Spleen (tissue), 11 donors: ENCODE measurements around the gene EPHB1. TPM values are rescaled to one million over a fixed set of nuclear protein-coding genes. Genes with fewer than 3 reads are reported as not detected.
A peak's percentile ranks its signal among the peaks of the same experiment; 100 is the strongest.

Experiments used
- DNase-seq: peaks from one replicate; pipeline ENCODE4 v3.0.0-alpha.2; 2020
- H3K27ac ChIP-seq, 8 donors: fragments of 200-600 bp; sonication (generic) in 7 of 8; 1 replicate in 4 of 8; 2 replicates in 4 of 8; pipeline versions ENCODE4 v1.5.0 to v1.8.0; 2016 to 2021; ENCODE audit warnings: inconsistent platforms in 4 of 8, mild to moderate bottlenecking in 4 of 8, moderate library complexity in 1 of 8
- H3K27me3 ChIP-seq, 7 donors: fragments of 200-600 bp; sonication (generic) in 6 of 7; replicated peaks in 1 of 7; 1 replicate in 4 of 7; 2 replicates in 3 of 7; pipeline versions ENCODE4 v1.5.0 to v1.8.0; 2016 to 2021; ENCODE audit warnings: inconsistent platforms in 3 of 7, mild to moderate bottlenecking in 1 of 7
- H3K36me3 ChIP-seq, 6 donors: fragments of 200-600 bp; sonication (generic) in 5 of 6; 1 replicate in 4 of 6; 2 replicates in 2 of 6; pipeline versions ENCODE4 v1.5.0 to v1.8.0; 2016 to 2021; ENCODE audit warnings: inconsistent platforms in 2 of 6
- H3K4me1 ChIP-seq, 6 donors: fragments of 200-600 bp; sonication (generic) in 5 of 6; 1 replicate in 3 of 6; 2 replicates in 3 of 6; pipeline versions ENCODE4 v1.5.0 to v1.8.0; 2016 to 2021; ENCODE audit warnings: inconsistent platforms in 3 of 6
- H3K4me3 ChIP-seq, 8 donors: fragments of 200-600 bp; sonication (generic) in 7 of 8; 1 replicate in 4 of 8; 2 replicates in 4 of 8; pipeline versions ENCODE4 v1.5.0 to v1.8.0; 2016 to 2021; ENCODE audit warnings: inconsistent platforms in 4 of 8, mild to moderate bottlenecking in 4 of 8, moderate library complexity in 2 of 8
- H3K9me3 ChIP-seq, 8 donors: fragments of 200-600 bp; sonication (generic) in 7 of 8; 1 replicate in 4 of 8; 2 replicates in 4 of 8; pipeline versions ENCODE4 v1.5.0 to v1.8.0; 2016 to 2021; ENCODE audit warnings: inconsistent platforms in 4 of 8
- CTCF ChIP-seq, 11 experiments: fragments of 200-600 bp in 7 of 11; fragments of 450-650 bp in 4 of 11; sonication (generic) in 4 of 11; IDR thresholded peaks in 8 of 11; conservative IDR thresholded peaks in 3 of 11; 1 replicate in 7 of 11; 2 replicates in 4 of 11; pipeline versions ENCODE4 v1.4.0 to v1.8.0; 2016 to 2021; ENCODE audit warnings: antibody characterized with exemption in 11 of 11, inconsistent platforms in 4 of 11, mild to moderate bottlenecking in 1 of 11
- POLR2A ChIP-seq, 3 donors: fragments of 450-650 bp; IDR thresholded peaks; one replicate each; pipeline ENCODE4 v1.5.1; 2017; ENCODE audit warnings: antibody characterized with exemption in 3 of 3, mild to moderate bottlenecking in 1 of 3
- POLR2AphosphoS5 ChIP-seq, 3 donors: sonication (generic); formaldehyde crosslinking; IDR thresholded peaks; one replicate each; pipeline ENCODE4 v1.5.1; 2017; ENCODE audit warnings: antibody characterized with exemption in 3 of 3
- WGBS, 5 donors: extraction: QIAGEN DNeasy Blood & Tissue Kit in 3 of 5; methylation state at CpG; one replicate each; pipeline versions ENCODE4 v1.1.5 to v1.1.7; 2013 to 2018; 5-methylcytosine and 5-hydroxymethylcytosine counted together
- intact Hi-C: fragments of 100-400 bp; cut with DNase I; formaldehyde crosslinking; loops from one replicate; pipeline ENCODE4 v1.15.0; 2023; ENCODE audit warnings: low total_unique reads
- polyA plus RNA-seq, 3 donors: library from polyadenylated mRNA; stranded (reverse); fragments of 200-250 nt; gene quantifications; one replicate each; pipeline ENCODE4 v1.2.1, GENCODE V29; 2013
- total RNA-seq, 7 donors: library from RNA; depleted of rRNA in 3 of 7; stranded (reverse); fragments of >200 nt in 3 of 7; fragmentation: NEBNext Ultra II Directional in 4 of 7; extraction: Animal tissue kit (Norgen Biotek cat#: 25700) in 4 of 7; gene quantifications; one replicate each; pipeline versions ENCODE4 v1.1.0 to v1.2.1, GENCODE V29; 2016 to 2021
- donor health status: healthy with polysubstance abuse.
- donor health status: DM: no; HTN: no; CAD: no; lungs with moderate emphysema.
- donor health status: DM: no; HTN: no; CAD: no.
- donor health status: Bipolar disorder and iron deficiency.
- donor health status: healthy.
- donor health status: DM: no; HTN: no; CAD: no.
- donor health status: DM: yes; HTN: yes; CAD: no.

EPHB1 gene
- total and polyA plus RNA-seq, 10 donors: 0.20 to 14.0 (median 3.0) TPM

DNA sequence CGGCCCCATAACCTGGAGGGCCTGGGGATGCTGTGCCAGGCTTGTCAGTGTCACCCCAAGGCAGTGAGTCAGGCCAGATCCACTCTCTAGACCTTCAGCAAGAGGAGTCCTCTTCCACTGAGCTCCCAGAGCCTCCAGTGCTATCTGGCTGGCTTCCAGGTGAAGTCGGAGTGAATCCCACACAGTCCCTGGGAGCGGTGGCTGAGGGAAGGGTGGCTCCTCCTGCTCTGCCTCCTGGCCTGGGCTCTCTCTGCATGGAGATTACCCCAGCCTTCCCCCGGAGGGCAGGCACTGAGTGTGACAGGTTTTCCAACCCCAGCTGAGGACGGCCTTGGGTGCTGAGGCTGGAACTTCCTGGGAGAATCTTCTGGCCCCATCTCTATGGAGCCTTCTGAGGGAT, 82.7 kb downstream of the EPHB1 start:
- Histone ChIP-seq H3K9me3 (peaks cover 0 to 5% (median 0%) of the 10 kb centered on the region in 8 donors), H3K36me3 (no peaks in the 10 kb centered on the region), H3K4me1 (no peaks in the 10 kb centered on the region), H3K27me3 (no peaks in the 10 kb centered on the region), H3K4me3 (no peak overlapping the region), H3K27ac (no peak overlapping the region)
- TF ChIP-seq CTCF (IDR thresholded peaks at IDR 0.05 in 8 of 11, conservative IDR thresholded peaks at IDR 0.05 in 3 of 11) (no peak), POLR2A (IDR thresholded peaks at IDR 0.05) (no peak), POLR2AphosphoS5 (IDR thresholded peaks at IDR 0.05) (no peak)
- peak; percentile 53 for DNase-seq
- WGBS, 5 donors: 65 to 89% (median 87%) methylated on average over 5 of the region's 5 CpGs
- intact Hi-C loops: no loop called here

GRCh38 chr3:134879990-134880389, 84.9 kb downstream of the EPHB1 start:
- TF ChIP-seq CTCF (IDR thresholded peaks at IDR 0.05 in 8 of 11, conservative IDR thresholded peaks at IDR 0.05 in 3 of 11) (no peak), POLR2AphosphoS5 (IDR thresholded peaks at IDR 0.05) (no peak), POLR2A (IDR thresholded peaks at IDR 0.05) (no peak)
- Histone ChIP-seq H3K4me3 (no peak overlapping the region), H3K27ac (no peak overlapping the region), H3K36me3 (no peaks in the 10 kb centered on the region), H3K9me3 (no peaks in the 10 kb centered on the region), H3K27me3 (no peaks in the 10 kb centered on the region), H3K4me1 (no peaks in the 10 kb centered on the region)
- intact Hi-C loops: no loop called here
- WGBS, 5 donors: 68 to 84% (median 75%) methylated on average over 1 of the region's 1 CpG
- peak; percentile 27 for DNase-seq

DNA sequence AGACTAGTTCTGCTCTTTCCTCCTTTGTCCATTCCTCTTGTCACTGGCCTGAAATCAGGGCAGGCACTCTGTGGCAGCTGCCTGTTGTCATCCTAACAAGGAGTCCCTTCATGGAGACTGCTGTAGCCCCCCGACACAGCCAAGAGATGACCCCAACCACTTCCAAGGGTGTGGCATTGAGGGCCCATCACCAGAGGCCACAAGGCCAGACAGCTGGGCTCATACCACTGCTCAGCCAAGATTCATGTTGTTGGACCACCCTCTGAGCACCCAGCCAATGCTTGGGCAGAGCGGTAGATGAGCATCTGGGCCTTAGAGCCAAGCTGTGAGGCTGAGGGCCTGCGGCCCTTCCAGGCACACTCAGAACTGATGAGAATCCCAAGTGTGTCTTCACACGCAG, 85.4 kb downstream of the EPHB1 start:
- intact Hi-C loops: no loop called here
- Histone ChIP-seq H3K9me3 (no peaks in the 10 kb centered on the region), H3K36me3 (no peaks in the 10 kb centered on the region), H3K27ac (no peak overlapping the region), H3K4me1 (no peaks in the 10 kb centered on the region), H3K4me3 (no peak overlapping the region), H3K27me3 (no peaks in the 10 kb centered on the region)
- peak; percentile 63 for DNase-seq
- 88 to 94% (median 94%) methylated on average over 4 of the region's 4 CpGs for WGBS, 5 donors
- no peak for TF ChIP-seq POLR2A (IDR thresholded peaks at IDR 0.05)

DNA sequence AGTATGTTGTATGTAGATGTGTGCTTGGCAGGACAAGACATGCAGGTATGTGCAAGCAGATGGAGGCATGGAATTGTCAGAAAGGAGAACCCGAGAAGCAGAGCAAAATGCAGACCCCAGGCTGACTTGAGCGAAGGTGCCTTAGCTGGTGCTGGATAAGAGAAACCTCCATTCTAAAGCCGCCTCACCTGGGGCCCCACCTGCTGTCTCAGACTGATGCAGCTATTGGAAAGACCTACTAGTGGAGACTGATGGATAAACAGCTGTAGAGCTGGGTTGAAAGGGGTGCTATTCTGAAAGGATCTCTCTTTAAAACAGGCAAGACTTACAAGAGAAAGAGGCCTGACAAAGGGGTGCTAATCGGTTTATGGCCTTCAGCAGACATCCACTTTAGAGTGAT, 86.2 kb downstream of the EPHB1 start:
- Histone ChIP-seq H3K27me3 (no peaks in the 10 kb centered on the region), H3K4me3 (no peak overlapping the region), H3K27ac (no peak overlapping the region), H3K36me3 (no peaks in the 10 kb centered on the region), H3K4me1 (no peaks in the 10 kb centered on the region), H3K9me3 (no peaks in the 10 kb centered on the region)
- DNase-seq: peak; percentile 53
- intact Hi-C loops: no loop called here
- TF ChIP-seq POLR2A (IDR thresholded peaks at IDR 0.05): no peak
- WGBS, 5 donors: 82 to 94% (median 86%) methylated on average over 4 of the region's 4 CpGs

DNA sequence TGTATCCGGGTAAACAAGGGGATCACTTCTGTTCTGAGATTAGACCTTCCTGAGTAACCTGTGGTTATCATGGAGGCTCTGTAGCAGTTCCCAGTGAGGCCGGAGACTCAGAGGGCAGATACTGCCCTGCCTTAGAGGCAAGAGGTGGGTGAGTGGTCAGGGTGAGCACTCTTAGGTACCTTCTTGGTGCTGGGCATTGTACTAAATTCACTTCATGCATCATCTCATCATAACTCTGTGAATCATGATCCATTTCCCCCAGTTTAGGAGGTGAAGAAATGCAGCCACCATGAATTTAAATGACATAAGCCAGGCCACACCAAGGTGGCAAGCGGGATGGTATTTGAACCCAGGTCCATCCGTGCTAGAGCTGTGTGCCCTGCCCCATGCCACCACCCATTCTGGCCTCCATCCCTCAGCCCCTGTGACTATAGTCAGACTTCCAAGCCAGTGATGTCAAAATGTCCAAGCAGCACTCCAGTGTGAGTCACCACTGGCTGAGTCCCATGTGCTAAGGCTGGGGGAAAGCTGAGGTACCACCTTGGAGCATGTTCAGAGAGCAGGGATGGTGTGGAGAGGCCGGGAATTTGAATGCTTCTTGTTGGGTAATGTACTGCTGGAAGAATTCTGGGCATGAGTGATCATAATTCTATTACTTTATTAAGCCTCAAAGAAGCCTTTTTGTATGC, 88.8 kb downstream of the EPHB1 start:
- DNase-seq: peak; percentile 34
- intact Hi-C loops: no loop called here

More for the DNA sequence above, 88.8 kb downstream of the EPHB1 start:
- TF ChIP-seq POLR2A (IDR thresholded peaks at IDR 0.05) (no peak), CTCF (IDR thresholded peaks at IDR 0.05 in 8 of 11, conservative IDR thresholded peaks at IDR 0.05 in 3 of 11) (no peak), POLR2AphosphoS5 (IDR thresholded peaks at IDR 0.05) (no peak)
- 83 to 94% (median 91%) methylated on average over 5 of the region's 5 CpGs for WGBS, 5 donors
- no peak overlapping the region for H3K27ac ChIP-seq
- H3K27me3 ChIP-seq: no peaks in the 10 kb centered on the region
- no peaks in the 10 kb centered on the region for H3K9me3 ChIP-seq
- no peaks in the 10 kb centered on the region for H3K36me3 ChIP-seq
- H3K4me1 ChIP-seq: no peaks in the 10 kb centered on the region
- H3K4me3 ChIP-seq: no peak overlapping the region
